Lower leg skin (tissue), 4 donors: ENCODE measurements around the gene C19orf81. TPM values are rescaled to one million over a fixed set of nuclear protein-coding genes. Genes with fewer than 3 reads are reported as not detected.

ENCODE experiments used
- DNase-seq, 2 donors: peaks; one replicate each; pipeline ENCODE4 v3.0.0-alpha.2; 2019; ENCODE audit warnings: low spot score in 2 of 2
- H3K4me3 ChIP-seq: fragments of 200-600 bp; sonication (generic); 2 replicates; pipeline ENCODE4 v1.5.1; 2017; ENCODE audit warnings: mild to moderate bottlenecking, low read depth; ENCODE audit not compliant: poor library complexity, severe bottlenecking
- POLR2A ChIP-seq, 2 donors: fragments of 450-650 bp; IDR thresholded peaks; one replicate each; pipeline ENCODE4 v1.6.1; 2016 to 2017; ENCODE audit warnings: antibody characterized with exemption in 2 of 2, mild to moderate bottlenecking in 1 of 2, moderate library complexity in 1 of 2
- whole genome bisulfite sequencing, 2 donors: methylation state at CpG; one replicate each; pipeline ENCODE4 v1.1.5; 2018; 5-methylcytosine and 5-hydroxymethylcytosine counted together
- intact Hi-C: fragments of 100-400 bp; cut with DNase I; formaldehyde crosslinking; loops from one replicate; pipeline ENCODE4 v1.15.0; 2023; ENCODE audit warnings: low total_unique reads
- total RNA-seq, 4 donors: library from RNA; depleted of rRNA; stranded (reverse); fragments of >200 nt; gene quantifications; one replicate each; pipeline ENCODE4 v1.1.0, GENCODE V29; 2016
- TF ChIP-seq, protein P1 (sequence below), 3 donors: fragments of 450-650 bp; IDR thresholded peaks; one replicate each; pipeline ENCODE4 v1.5.1; 2016; ENCODE audit warnings: antibody characterized with exemption in 3 of 3, mild to moderate bottlenecking in 3 of 3, moderate library complexity in 2 of 3

Gene C19orf81
- total RNA-seq, 4 donors from 2014 or later: 0.91 to 1.4 TPM; not detected in 2

DNA sequence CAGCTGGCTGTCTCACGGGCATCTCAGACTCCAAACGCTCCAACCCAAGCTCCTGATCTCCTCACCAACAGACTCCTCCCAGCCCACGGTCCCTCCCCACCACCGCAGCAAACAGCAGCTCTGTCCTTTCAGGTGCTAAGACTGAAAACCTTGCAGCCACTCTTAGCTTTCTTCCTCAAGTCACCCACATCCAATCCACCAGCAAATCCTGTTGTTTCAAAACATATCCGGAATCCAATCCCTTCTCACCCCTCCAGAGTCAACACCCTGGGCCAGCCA is 20.8 kb downstream of the C19orf81 start:
- H3K4me3 ChIP-seq: no peak overlapping the region
- 30 to 33% methylated on average over 5 of the region's 5 CpGs for WGBS, 2 donors
- intact Hi-C loops: no loop called here
- no peak for DNase-seq
- TF ChIP-seq, protein P1, sequence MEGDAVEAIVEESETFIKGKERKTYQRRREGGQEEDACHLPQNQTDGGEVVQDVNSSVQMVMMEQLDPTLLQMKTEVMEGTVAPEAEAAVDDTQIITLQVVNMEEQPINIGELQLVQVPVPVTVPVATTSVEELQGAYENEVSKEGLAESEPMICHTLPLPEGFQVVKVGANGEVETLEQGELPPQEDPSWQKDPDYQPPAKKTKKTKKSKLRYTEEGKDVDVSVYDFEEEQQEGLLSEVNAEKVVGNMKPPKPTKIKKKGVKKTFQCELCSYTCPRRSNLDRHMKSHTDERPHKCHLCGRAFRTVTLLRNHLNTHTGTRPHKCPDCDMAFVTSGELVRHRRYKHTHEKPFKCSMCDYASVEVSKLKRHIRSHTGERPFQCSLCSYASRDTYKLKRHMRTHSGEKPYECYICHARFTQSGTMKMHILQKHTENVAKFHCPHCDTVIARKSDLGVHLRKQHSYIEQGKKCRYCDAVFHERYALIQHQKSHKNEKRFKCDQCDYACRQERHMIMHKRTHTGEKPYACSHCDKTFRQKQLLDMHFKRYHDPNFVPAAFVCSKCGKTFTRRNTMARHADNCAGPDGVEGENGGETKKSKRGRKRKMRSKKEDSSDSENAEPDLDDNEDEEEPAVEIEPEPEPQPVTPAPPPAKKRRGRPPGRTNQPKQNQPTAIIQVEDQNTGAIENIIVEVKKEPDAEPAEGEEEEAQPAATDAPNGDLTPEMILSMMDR (IDR thresholded peaks at IDR 0.05): no peak
- no peak for TF ChIP-seq POLR2A (IDR thresholded peaks at IDR 0.05)

DNA sequence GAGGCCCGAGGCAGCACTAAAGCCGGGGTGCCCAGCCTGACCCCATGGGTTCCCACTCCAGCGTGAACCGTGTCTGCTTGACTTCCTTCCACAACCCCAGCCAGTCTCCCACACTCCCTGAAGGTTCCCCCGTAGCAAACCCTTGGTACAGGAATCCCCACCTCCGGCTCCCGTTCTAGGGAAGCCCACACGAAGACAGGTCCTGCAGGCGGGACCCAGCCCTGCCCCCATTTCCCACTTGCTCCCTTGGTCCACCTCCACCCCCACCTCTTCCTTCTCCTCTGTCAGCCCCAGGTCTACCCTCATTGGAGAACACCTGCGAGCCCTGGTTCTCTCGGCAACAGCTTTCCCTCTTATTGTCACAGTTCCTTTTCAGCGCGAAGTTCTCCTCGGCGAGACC is 23.9 kb downstream of the C19orf81 start:
- no peak for DNase-seq
- no peak overlapping the region for H3K4me3 ChIP-seq
- TF ChIP-seq, protein P1 (IDR thresholded peaks at IDR 0.05): no peak
- TF ChIP-seq POLR2A (IDR thresholded peaks at IDR 0.05): no peak
- intact Hi-C loops: no loop called here
- 28 to 29% methylated on average over 14 to 15 of the region's 15 CpGs for WGBS, 2 donors

DNA sequence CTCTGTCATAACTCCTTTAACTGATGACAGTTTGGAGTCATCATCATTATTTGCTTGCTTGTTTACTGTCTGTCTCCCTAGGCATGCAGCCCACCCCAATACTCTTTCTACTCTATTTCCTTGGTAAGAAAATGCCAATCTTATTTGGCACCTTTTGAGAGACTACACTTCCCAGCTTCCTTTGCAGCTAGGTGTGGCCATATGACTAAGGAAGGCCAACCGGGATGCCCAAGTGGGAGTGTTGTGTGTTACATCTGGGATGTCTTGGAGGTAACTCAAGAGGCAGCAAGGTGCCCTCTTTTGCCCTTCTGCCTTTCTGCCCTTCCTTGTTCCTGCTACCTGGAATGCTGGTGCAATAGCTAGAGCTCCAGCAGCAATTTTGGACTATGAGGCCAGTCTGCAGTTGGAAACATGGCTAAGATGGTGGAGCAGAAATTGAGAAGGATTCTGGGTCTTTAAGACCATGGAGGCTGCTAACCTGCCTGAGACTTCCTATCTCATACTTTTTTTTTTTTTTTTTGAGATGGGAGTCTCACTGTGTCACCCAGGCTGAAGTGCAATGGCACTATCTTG is 27.5 kb downstream of the C19orf81 start:
- intact Hi-C loops: no loop called here
- TF ChIP-seq POLR2A (IDR thresholded peaks at IDR 0.05): no peak
- TF ChIP-seq, protein P1 (IDR thresholded peaks at IDR 0.05): no peak
- no peak overlapping the region for H3K4me3 ChIP-seq
- WGBS, 2 donors: 65 to 93% methylated on average over 1 of the region's 1 CpG
- DNase-seq: no peak

DNA sequence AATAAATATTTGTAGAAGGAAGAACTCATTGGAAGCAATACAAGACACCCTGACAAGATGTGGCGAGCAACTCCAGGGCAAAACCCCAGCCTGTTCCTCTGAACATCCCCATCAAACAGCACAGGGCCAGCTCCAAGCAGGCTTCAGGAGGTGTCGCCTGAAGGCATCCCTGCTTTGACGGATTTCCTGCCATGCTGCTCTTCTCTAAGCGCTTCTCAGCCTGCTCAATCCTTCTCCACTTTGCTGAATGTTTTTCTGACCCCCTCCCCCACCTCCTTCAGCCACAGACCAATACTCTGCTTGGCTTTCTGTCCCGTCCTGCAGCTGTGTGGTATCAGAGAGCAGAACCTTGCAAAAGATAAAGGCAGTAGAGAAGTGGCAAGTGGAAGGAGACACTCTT is 28.4 kb downstream of the C19orf81 start:
- no peak for DNase-seq
- WGBS, 2 donors: 53 to 59% methylated on average over 5 of the region's 5 CpGs
- TF ChIP-seq, protein P1 (IDR thresholded peaks at IDR 0.05): no peak
- no peak for TF ChIP-seq POLR2A (IDR thresholded peaks at IDR 0.05)
- intact Hi-C loops: no loop called here
- no peak overlapping the region for H3K4me3 ChIP-seq

DNA sequence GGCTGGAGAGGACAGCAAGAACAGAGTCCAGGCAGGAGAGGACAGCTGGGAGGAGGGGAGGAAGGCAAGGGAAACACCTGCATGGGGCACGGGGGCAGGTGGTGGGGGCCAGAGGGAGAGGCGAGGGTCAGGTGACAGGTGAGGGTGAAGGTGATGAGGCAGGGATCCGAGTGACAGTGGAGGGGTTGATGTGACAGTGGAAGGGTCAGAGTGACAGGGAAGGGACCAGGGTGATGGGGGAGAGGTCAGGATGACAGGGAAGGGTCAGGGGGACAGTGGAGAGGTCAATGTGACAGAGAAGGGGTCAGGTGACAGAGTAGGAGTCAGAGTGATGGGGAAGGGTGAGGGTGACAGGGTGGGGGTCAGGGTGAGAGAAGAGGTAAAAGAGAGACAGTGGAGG is 29.1 kb downstream of the C19orf81 start:
- 50 to 67% methylated on average over 3 of the region's 3 CpGs for WGBS, 2 donors
- intact Hi-C loops: no loop called here
- no peak for DNase-seq
- no peak for TF ChIP-seq POLR2A (IDR thresholded peaks at IDR 0.05)
- TF ChIP-seq, protein P1 (IDR thresholded peaks at IDR 0.05): no peak
- H3K4me3 ChIP-seq: no peak overlapping the region
